Colon (tissue), 2 donors: Measurements from ENCODE around the gene WDTC1.

Source experiments
- FAIRE-seq: peaks from 2 replicates; lab custom pipeline; 2012; peaks lifted over from hg19 to GRCh38; lab: Jason Lieb, UNC
- donor health status: control.
- donor health status: control.

The WDTC1 gene

DNA sequence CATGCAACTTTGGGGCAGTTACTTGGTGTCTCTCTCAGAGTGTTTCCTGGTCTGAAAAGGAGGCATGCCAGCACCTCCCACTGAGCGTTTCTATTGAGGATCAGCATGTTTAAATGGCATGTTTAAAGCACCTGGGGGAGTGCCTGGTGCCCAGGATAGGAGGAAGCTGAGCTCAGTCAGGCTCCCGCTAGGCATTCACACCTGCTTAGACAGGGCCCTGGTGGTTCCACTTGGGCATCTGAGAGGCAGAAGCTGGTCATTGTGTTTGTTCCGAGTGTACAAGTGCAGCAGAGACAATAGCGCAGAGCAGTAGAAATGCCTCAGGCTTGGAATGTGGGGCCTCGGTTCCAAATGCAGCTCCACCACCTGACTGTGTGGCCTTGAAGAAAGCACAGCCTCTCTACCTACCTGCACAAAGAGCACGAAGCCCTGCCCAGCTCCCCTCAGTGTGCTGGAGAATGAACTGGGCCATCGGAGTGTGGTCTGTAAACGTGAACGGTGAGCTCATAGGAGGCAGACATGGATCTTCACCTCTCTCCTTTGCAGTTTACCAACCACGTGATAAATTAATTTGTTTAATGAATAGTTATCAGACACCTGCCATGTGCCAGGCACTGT is 67.3 kb downstream of the WDTC1 start:
- FAIRE-seq, result no peak

DNA sequence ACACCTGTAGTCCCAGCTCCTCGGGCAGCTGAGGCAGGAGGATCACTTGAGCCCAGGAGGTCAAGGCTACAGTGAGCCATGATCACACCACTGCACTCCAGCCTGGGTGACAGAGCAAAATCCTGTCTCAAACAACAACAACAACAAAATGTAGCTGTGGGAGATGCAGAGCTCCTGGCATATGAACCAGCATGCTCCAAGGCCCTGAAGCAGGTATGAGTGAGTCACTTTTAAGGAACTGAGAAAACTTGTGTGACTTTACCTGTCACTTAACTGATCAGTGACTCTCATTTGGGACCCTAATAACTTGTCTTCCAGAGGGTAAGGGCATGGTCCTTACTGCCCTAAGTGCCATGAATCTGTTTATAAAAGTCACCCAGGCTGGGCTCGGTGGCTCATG is 68.2 kb downstream of the WDTC1 start:
- no peak for FAIRE-seq

DNA sequence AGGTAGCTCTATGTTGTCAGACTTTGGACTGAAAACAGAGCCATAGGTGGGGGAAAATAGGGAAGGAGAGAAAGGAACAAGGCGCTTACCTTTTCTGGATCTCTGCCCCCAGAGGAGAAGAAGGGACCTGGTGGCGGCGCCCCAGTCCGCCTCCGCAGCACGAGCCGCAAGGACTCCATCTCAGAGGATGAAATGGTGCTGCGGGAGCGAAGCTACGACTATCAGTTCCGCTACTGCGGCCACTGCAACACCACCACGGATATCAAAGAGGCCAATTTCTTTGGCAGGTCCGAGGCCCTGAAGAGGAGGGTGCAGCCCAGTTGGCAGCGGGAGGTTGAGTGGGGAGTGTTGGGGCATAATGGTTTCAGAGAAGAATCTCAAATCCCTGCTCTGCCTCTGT is 69.1 kb downstream of the WDTC1 start:
- no peak for FAIRE-seq

DNA sequence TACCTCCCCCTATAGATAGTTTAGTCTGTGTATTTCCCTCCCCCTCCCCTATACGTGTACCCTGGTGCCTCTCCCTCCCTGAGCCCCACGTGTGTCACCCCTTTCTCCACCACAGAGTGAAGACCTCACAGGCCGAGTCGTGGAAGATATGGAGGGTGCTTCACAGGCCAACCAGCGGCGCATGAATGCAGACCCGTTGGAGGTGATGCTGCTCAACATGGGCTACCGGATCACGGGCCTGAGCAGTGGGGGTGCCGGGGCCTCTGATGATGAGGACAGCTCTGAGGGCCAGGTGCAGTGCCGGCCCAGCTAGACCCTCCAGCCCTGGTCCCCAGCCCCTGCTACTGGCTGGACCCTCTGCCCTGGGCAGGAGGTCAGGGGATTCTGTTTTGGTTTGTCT is 71.6 kb downstream of the WDTC1 start:
- FAIRE-seq, result no peak

DNA sequence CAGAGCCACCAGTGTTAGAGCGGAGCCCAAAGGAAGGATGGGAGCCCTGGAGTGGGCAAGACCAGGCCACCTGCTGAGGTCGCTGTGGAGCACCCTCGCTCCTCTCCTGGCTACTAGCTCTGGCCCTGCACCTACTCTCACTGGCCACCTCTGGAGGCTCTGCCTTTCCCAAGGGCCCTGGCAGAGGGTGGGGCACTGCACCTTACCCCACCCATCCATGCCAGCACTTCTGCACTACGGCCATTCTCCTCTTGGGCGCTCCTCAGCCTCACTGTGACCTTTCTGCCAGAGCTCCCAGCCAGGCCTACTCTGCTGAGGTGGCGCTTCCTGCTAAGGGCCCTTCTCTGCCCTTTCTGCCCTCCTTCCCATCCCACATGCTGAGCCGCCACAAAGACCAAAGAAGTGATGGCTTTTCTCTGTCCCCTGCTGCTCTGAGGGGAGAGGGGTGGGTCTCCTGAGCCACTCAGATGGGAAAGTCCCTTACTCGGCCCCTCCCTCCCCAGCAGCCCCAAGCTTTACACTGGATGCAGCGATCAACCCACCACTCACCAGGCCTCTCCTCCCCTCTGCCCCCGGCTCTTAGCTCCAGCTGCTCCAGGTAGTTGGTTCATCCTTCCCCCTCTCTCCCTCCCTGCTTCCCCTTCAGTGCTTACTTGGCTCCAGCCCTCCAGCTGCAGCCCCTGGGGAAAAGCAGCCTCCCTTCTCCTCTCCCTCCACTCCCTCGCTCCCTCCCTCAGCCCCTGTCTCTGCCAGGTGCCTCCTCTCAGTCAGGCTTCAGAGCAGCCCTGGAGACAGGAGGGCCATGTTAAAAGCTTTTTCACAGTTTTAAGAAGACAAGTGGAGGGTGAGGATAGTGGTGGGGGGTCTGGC is 72.7 kb downstream of the WDTC1 start:
- no peak for FAIRE-seq

DNA sequence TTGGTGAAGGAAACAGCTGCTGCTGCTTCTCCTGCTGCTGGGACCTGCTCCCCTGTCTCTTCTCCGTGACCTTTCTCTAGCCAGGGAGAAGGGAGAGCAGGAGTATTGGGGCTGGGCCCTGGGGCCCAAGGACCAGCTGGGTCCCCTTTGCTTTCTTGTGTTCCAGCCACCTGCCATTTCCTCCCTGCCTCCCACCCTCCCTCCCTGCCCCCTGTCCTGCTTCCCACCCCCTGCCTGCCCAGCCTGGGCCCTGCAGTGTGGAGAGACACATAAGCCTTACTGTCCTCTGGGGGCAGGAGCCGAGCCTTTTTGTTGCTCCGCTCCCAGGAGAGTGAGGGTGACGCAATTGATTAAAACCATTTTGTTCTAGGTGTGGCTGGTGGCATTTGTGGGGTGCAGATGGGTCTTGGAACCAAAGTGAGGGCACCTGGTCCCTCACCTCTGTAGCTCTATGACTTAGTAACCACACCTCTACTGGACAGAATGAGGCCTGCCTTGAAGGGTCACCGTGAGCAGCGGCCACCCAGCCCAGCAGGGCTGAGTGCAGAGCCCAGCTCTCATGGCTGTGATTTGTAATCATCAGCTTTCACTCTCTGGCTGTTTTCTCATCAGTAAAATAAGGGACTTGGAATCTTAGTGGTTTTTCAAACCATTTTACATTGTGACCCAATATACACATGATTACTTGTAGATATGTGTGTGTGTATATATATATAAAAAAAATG is 73.6 kb downstream of the WDTC1 start:
- no peak for FAIRE-seq

DNA sequence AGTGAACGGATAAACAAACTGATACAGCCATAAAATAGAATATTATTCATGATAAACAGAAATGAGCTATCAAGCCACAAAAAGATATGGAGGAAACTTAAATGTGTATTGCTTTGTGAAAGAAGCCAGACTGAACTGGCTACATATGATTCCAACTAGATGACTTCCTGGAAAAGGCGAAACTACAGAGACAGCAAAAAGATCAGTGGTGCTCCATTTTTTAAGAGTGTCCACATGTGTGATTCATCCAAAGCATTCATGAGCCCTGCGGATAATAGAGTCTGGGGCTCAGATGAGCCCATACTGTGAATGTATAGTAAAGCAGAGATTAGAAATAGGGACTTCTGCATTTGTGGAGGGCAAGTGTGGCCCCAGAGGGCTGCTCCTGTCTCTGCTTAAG is 79.7 kb downstream of the WDTC1 start:
- no peak for FAIRE-seq

DNA sequence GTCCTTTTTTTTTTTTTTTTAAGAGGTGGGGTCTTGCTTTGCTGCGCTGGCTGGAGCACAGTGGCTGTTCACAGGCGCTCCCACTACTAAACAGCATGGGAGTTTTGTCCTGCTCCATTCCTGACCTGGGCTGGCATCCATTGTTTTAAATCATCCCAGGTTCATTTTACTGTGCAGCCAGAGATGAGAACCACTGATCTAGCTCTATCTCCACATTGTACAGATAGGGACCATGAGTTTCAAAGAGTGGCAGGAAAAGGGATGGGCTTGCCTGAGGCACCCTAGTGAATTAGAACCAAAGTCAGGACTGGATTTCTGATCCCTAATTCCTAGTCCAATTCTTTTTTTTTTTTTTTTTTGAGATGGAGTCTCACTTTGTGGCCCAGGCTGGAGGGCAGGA is 80.3 kb downstream of the WDTC1 start:
- FAIRE-seq, result no peak

DNA sequence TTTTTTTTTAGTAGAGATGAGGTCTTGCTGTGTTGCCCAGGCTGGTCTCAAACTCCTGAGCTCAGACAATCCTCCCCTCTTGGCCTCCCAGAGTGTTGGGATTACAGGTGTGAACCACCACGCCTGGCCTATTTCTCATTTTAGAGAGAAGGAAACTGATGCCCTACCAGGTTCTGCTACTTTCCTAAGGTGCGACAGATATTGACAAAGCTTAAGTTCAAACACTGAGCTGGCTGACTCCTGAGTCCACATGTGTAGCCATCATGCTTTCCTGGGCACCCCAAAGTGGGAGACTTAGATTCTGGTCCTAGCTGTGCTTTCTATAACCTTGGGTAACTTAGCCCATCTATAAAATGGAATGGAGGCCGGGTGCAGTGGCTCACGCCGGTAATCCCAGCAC is 82.4 kb downstream of the WDTC1 start:
- no peak for FAIRE-seq

DNA sequence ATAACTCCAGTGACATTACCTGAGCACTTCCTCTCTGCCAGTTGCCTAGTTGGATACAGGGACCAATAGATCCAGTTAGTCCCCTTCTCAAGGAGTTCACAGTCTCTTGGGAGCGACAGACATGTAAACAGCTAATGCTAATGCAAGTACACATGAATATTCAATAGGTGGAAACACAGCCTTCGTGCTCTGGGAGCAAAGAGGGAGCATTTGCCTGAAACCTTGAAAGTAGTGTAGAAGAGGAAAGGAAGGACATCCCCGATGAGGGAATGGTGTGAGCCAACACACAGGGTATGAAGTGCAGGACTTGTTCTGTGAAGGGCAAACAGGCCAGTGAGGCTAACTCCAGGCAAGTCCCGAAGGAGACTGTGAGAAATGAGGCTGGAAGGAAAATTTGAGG is 83.7 kb downstream of the WDTC1 start:
- no peak for FAIRE-seq

DNA sequence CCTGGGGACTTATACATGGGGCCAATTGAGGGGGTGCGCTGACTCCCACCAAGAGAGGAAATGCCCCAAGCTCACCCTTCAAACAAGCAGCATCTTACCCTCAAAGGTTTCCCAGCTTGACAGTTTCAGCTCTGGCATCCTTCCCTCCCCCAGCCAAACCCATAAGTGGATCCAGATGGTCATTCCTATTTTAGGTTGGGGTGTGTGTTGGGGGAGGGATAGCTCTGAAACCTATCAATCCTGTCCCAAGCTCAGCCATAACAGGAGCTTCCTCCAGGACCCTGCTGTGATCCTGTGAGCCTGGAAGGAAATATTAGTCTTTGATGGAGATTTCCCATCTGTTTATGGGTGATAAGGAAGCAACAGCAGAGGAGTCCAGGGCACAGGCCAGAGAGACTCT is 84.2 kb downstream of the WDTC1 start:
- no peak for FAIRE-seq

DNA sequence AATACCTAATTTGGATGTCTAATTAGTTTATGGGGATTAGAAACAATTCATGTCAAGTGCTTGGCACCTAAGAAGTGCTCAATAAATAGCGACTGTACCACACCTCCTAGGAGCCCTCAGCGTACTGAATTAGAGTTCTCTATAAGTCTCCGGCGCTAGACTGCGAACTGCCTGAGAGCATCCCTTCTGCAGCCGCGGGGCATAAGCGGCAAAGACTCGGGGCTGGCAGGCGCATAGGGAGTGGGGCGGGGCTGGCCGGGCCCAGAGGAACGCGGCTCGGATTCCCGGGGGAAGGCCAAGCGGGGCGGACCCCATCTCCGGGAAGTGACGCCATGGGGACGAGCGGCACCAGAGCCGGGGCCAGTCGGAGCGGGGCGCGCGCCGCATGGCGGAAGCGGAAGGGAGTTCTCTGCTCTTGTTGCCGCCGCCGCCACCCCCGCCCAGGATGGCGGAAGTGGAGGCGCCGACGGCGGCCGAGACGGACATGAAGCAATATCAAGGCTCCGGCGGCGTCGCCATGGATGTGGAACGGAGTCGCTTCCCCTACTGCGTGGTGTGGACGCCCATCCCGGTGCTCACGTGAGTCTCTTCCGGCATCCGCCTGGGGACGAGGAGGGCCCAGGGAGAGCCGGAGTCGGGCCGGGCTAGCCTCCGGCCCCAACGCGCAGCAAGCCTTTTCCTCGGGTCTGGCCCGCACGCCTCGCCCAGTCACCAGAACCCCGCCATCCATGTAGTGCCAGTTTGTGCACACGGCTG is 87.6 kb downstream of the WDTC1 start, which contains the start of gene TMEM222:
Gene TMEM222 (plus strand): TSS at position 351 of the 756 bp plus-strand sequence. CDS start 35 bp downstream, at position 386.
- no peak for FAIRE-seq

DNA sequence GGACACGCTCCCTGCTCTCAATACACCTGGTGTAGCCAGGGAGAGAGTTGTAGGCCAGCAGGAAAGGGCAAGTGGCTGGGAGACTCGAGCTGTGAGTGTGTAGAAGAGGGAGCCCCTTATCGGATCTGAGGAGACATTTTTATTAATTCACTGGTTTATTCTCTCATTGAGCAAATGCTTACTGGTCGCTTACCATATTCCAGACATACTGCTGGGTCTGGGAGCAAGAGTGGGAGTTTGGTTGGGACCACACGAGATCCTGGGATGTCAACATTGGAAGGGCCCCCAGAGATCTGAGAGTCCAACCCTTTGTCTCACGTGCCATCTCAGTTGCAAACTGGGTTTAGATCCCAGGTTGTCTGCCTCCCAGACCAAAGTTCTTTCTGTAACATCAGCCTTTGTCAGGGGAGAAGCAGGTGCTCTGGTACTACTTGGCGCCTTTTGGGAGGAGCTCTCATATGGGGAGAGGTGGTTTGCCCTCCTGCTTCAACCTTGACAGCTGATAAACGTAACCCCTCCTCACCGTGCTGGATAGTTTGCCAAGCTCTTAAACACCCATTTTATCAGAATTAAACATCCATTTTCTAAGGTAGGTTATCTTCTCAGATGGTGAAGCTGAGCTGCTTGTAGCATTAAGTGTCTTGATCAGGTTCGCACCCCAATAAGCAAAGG is 88.3 kb downstream of the WDTC1 start:
- no peak for FAIRE-seq

DNA sequence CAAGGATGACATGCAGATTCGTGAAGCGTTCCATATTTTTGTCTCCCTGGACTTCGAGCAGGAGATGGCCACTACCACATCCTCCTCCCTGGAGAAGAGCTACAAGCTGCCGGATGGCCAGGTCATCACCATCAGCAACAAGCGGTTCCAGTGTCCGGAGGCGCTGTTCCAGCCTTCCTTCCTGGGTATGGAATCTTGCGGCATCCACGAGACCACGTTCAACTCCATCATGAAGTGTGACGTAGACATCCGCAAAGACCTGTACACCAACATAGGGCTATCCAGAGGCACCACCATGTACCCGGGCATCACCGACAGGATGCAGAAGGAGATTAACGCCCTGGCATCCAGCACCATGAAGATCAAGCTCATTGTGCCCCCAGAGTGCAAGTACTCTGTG is 90.9 kb downstream of the WDTC1 start:
- no peak for FAIRE-seq

DNA sequence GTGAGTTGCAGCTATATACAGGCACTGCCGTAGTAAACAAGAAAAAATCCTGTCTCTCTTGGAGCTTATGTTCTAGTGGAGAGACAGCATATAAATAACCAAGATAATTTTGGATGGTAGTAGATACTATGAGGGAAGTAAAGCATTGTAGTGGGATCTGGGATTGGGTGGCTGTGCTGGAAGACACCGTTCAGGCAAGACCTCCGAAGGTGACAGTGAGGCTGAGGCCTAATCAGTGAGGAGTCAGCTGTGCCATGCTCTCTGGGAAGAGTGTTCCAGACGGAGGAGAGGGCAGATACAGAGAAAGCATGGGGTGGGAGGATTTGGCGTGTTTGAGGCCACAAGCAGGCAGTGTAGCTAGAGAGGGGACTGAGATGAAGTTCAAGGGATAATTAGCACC is 93.5 kb downstream of the WDTC1 start:
- FAIRE-seq, result no peak

DNA sequence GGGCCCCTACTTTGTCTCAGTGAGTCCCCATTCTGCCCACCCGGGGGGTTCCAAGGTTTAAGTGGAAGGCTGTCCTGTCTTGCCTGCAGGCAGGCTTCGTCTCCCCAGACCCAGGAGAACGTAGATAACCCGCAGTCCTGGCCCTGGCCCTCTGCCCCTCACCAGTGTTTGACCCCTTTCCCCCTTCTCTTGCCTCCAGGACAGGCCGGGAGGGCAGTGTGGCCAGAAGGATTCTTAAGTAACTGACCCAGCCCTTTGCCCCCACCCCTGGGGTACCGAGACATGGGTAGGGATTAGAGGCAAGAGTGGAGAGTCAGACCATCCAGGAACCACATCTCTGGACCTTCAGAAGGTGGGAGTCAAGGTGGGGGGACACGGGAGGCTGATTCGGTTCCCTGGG is 96.4 kb downstream of the WDTC1 start:
- no peak for FAIRE-seq

DNA sequence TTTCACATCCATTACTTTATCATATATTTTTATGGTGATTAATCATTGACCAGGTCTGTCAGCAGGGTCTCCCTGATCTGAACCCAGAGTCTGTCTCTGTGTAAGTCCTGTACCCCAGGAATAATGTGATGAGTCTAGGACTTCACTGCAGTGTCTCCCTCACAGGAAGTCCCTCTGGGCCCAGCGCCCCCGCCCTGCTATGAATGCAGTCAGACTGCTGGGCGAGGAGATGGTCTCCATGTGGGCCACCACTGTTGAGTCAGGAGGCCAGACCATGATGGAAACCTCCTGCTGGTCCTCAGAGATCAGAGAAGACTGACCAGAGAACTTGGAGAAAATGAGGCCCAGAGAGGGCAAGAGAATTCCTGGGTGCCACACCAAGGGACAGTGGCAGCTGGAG is 97.0 kb downstream of the WDTC1 start:
- no peak for FAIRE-seq

DNA sequence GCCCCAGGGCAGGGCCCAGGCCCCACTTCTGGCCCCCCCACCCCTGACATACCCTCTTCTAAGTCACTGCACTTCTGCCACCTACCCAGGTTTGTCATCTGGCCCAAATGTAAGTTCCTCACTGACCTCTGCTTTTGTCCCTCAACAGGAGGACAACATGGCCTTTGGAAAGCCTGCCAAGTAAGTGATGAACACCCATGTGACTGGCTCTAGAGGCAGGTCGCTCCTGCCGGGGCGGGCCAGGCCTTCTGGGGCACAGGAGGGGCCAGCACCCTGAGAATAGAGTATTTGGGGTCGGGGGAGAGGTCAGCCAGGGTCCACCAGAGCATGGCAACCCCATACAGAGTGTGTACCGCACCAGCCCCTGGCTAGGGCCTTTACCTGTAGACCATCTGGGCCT is 97.5 kb downstream of the WDTC1 start:
- no peak for FAIRE-seq

DNA sequence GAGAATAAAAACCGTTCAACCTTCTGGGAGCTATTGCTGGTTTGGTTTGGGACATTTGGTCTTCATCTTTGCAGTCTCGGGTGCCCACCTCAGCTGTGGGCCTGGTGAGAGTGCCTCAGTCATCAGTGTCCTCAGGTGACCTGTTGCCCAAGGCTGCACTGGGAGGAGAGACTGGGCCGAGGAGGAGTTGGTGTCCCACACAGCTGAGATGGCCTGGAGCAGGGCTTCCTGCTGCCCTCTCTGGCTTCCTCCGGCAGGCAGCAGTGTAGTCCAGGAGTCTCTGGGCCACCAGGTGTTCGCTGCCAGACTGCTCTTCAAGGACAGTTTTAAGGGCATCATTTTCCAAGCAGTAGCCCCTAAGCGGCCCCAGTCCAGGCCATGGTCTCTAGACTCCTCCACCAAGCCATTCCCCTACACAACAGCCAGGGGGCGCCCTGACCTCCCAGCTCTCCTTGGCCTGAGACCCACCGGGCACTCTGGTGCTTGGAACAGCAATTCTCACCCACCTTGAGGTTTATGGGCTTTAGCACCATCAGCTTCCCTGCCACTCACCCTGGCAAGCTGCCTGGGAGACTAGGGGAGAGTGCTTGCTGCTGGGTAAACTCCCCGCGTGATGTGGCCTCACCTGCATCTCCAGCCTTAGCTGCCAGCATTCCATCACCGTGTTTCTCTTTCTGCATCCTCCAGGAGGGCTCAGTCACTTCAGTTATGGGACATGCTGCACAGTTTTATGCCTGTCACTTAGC is 98.3 kb downstream of the WDTC1 start:
- FAIRE-seq, result no peak

DNA sequence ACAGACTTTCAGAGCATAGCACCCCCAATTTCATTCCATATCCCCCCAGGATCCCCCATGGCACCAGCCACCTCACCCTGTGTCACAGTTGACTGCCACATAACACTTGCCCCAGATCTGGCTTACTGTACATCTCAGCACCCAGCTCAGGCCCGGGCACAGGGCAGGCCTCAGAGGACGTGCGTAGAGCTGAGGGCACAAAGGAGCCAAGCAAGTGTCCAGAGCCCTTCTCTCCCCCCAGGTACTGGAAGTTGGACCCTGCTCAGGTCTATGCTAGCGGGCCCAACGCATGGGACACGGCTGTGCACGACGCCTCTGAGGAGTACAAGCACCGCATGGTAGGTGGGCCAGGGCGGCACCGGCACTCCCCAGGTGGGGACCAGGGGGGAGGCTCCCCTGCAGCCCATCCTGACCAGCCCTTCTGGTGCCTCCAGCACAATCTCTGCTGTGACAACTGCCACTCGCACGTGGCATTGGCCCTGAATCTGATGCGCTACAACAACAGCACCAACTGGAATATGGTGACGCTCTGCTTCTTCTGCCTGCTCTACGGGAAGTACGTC is 99.4 kb downstream of the WDTC1 start:
- no peak for FAIRE-seq
